Measurements from ENCODE around the gene DHRS2.

- no peak for TF ChIP-seq CTCF (IDR thresholded peaks at IDR 0.05)
- no peak for TF ChIP-seq POLR2A (IDR thresholded peaks at IDR 0.05)
Measured at GRCh38 chr14:23622990-23623389, 13.2 kb upstream of the DHRS2 start.

Data from right lobe of liver (tissue), 4 donors.